Amniotic stem cell (primary cell): ENCODE measurements around the gene CDADC1.
A peak's percentile ranks its signal among the peaks of the same experiment; 100 is the strongest.
"Not testable (repeated sequence)": the region's sequence is repeated elsewhere in the genome, so short reads cannot be mapped to it uniquely, and the experiment has no call there.

Source experiments
- DNase-seq: peaks from one replicate; lab custom pipeline; 2025; lab: John Stamatoyannopoulos, UW

Gene CDADC1

DNA sequence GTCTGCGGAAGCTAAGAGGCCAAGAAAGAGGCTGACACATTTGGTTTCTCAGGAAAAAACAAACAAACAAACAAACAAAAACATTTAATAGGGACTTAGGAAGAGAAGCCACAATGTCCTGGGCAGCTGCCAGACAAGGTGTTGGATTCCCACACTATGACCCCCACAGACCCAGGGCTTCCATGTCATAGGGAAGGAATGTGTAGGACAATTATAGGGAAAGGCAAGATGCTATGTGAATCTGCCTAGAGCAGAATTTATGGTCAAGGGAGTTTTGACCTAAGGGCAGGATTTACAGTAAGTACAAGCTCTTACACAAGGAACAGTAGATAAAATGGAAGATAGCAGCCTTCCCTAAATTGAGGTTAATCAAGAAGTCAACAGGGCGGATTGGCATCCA, 9.1 kb upstream of the CDADC1 start:
- no peak for DNase-seq

DNA sequence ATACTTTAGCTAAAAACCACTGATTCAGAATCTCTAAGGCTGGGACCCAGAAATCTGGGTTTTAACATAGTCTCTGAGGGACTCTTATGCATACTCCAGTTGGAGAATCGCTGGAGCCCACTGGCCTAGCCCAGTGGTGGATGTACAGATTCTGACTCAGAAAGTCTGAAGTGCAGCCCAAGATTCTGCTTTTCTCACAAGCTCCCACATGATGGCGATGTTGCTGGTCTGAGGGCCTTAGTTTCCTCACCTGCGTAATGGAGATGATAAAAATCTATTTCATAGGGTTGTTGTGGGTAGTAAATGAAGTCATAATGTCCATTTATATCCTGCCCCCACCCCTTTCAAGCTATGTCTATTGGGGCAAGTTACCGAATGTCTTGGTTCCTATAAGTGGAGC, 7.7 kb upstream of the CDADC1 start:
- DNase-seq, result peak; percentile 21

GRCh38 chr13:49241296-49241695, 6.4 kb upstream of the CDADC1 start:
- DNase-seq, result no peak

GRCh38 chr13:49245101-49245500, 2.6 kb upstream of the CDADC1 start:
- no peak for DNase-seq

DNA sequence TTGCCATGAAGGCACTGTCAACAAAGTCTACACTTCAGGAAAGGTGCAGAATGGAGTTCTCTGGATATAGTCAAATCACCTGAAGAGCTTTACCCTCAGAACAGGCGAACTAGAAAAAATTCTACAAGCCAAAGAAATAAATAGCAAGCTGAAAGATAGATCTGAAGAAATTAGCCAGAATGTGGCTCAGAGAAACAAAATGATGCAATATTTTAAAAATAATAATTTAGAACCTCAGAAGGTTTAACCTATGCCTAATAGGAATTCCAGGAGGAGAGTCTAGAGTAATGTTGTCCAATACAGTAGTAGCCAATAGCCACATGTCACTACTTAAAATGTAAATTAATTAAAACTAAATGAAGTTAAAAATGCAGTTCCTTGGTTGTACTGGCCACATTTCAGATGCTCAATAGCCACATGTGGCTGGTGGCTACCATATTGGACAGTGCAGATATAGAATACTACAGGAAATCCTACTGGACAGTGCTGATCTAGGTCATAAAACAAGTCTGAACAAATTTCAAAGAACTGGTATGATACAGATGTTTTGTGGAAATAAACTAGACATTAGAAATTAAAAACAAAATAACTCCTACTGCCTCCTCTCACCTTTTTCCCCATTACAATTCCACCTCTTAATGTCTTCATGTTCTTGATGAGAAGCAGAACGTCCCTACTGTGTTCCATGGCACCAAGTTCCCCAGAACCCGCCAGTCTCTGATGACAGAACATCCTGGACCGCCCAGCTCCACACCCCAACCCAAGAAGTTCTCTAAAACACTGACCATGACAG, 679 bp upstream of the CDADC1 start:
- no peak for DNase-seq

- no peak for DNase-seq
Observed at GRCh38 chr13:49248622-49249002, 887 bp downstream of the CDADC1 start.

- no peak for DNase-seq
Observed at GRCh38 chr13:49251326-49251725, 3.6 kb downstream of the CDADC1 start.

GRCh38 chr13:49253310-49253709, 5.6 kb downstream of the CDADC1 start:
- DNase-seq, result no peak

- DNase-seq, result no peak
Observed at GRCh38 chr13:49254007-49254406, 6.3 kb downstream of the CDADC1 start.

DNA sequence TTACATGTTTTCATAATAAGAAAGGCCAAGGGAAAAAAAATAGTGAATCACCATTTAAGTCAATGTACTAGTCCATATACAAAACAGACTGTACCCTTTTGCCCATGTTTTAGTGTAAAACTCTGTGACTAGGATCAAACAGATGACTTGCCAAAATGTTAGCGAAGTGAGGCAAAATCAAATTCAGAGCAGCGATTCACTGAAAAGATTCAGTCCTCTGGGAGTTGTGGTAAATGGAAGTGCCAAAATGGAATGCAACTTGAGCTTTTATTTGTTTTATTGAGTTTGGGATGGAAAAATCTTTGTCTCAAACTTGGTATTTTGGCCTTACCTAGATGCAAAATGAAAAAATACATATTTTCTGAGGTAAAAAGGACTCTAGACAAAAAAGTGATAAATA, 9.1 kb downstream of the CDADC1 start:
- DNase-seq, result no peak

- no peak for DNase-seq
Observed at GRCh38 chr13:49258089-49258796, 10.5 kb downstream of the CDADC1 start.

- no peak for DNase-seq
Observed at GRCh38 chr13:49259586-49259985, 11.9 kb downstream of the CDADC1 start.

DNA sequence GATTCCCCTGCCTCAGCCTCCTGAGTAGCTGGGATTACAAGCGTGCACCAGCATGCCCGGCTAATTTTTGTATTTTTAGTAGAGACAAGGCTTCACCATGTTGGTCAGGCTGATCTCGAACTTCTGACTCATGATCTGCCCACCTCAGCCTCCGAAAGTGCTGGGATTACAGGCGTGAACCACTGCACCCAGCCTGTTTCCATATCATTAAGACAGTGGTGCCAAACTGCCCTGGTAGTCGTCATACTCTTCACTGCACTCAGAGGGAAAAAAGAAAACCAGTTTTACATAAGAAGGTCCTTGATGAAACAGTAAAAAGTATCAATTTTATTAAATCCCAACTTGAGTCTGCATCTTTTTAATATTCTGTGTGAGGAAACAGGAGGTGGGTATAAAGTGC, 14.9 kb downstream of the CDADC1 start:
- no peak for DNase-seq

DNA sequence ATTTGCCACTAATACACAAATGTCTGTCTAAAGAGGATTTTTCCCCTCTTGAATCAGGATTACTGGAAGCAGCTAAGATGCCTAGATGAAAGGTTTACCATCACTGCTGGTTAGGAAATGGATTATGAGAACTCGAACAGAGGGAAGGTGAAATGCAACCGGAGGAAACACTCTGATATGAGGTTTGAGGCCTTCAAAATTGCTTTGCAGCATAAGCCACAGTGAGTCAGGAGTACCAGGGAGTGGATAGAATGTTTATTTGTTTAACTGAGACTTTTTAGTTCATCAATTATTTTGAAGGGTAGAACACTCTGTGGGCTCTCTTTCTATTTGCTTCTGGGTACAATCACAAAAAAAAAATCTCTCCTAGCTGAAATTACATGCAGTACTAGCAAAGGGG, 18.1 kb downstream of the CDADC1 start:
- no peak for DNase-seq

GRCh38 chr13:49271264-49271663, 23.5 kb downstream of the CDADC1 start:
- no peak for DNase-seq

DNA sequence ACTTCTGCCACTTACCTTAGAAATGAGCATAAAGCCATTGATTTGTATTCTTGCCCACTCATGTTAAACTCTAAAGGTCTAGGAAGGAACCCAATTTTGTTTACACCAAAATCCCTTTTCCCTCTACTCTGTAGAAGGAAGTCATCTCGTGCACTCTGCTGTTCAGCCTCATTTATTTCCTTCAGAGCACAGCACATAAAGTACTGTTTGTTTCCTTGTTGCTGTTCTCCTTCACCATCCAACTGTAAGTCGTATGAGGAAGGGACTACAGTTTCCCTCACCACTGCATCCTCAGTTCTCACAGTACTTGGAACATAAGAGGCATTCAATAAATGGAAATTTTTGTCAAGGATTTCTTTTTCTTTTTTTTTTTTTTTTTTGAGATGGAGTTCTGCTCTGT, 24.6 kb downstream of the CDADC1 start:
- DNase-seq, result no peak

DNA sequence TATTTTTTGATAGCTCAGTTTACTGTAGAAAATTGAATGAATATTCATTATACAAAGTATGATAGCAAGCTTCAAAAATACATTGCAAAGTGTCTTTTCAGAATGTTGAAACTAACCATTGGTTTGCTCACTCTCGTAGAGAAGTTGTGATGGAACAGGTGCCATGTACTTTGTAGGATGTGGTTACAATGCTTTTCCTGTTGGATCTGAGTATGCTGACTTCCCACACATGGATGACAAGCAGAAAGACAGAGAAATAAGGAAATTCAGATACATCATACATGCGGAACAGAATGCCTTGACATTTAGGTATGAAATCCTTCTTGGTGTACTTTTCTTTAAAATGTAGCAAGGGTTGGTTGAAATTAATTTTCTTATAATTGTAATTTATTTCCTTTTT, 30.5 kb downstream of the CDADC1 start:
- DNase-seq, result no peak

DNA sequence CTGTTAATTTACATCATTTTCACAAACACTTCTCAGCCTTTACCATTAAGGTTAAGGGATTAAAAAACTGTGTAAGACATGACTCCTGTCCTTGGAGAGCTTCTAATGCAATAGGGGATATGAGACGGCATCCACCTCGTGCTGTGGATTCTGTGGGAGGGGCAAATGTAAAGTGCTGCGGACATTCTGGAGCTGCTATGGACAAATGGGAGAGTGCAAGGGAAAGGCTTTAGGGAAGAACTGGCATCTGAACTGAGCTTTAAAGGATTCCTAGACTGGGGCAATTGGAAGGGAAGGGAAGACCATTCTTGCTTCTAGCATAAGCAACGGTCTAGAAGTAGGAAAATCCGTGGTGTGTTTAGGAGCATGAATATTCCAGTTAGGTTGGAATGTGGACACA, 31.4 kb downstream of the CDADC1 start:
- DNase-seq, result no peak

GRCh38 chr13:49279885-49280284, 32.2 kb downstream of the CDADC1 start:
- no peak for DNase-seq

DNA sequence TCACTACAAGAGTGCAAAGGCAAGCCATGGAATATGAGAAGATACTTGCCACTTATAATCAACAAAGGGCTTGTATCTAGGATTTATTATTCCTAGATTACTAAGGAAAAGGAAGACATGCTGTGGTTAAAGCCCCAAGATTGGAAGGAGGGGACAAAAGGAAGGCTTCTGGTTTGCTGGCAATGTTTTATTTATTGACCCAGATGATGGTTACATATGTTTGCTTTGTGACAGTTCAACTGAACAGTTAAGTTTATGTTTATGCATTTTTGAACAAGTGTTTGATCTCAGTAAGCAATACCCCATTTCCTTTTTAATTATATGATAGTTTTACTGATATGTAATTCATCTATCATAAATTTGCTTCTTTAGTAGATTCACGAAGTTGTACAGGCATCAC, 40.3 kb downstream of the CDADC1 start:
- DNase-seq, result no peak

DNA sequence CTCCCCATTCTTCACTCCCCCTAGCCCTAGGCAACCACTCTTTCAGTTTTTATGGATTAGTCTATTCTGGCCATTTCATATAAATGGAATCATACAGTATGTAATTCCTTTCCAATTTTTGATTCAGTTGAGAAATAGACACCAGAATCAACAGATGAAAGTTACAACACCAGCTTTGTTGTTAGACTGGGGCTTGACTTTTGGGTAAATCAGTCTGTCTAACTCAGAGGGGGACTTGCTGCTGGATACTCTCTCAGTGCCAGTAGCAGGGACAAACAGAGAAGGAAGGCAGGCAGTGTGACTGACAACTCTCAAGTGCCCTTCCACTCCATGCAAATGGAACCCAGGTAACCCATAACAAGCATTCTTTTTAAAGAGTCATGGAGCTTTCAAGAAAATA, 40.7 kb downstream of the CDADC1 start:
- no peak for DNase-seq

DNA sequence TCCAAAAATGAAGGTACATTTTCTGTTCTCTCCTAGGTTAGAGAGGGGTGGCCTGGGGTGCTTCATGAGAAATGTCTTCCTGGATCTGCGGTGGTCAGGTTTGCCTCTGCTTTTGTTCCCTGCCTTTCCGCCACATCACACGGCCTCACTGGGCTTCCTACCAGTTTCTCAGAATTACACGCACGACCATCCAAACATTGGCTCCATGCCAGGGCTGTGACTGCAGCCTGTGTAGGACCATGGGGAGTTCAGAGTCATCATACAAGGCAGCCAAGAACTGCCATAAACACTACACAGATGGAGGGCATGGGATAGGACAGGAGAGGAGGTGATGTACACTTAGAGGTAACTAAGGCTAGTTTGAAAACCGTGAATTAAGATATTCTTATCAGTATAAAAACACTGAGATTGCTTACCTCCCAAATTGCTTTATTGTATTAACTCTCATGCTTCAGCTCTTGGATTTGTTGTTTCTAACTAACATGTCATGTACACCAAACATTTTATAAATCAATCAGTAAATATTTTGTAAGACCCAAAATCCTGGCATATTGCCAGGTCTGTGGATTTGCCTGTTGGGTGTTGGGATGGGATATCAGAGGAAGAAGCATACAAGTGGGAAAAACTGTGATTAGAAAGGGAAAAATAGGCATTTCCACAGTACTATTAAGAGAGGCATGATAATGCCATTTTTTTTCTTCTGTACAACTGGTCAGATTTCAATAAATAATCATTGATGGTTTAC, 45.2 kb downstream of the CDADC1 start:
- DNase-seq, result no peak

DNA sequence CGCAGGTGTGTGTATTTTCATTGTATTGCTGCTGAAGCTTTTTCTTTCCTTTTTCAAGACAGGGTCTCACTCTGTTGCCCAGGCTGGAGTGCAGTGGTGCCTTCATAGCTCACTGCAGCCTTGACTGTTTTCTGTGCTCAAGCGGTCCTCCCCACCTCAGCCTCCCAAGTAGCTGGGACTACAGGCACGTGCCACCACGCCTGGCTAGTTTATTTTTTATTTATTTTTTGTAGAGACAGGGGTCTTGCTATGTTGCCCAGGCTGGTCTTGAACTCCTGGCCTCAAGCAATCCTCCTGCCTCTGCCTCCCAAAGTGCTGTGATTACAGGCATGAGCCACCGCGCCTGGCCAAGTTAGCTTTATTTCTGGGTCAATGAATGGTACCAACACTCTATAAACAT, 47.0 kb downstream of the CDADC1 start:
- DNase-seq, result not testable (repeated sequence)
